K562 (cell line): ENCODE measurements around the gene EIF4G1. TPM values are rescaled to one million over a fixed set of nuclear protein-coding genes. Genes with fewer than 3 reads are reported as not detected.

Experiments
- DPF2 ChIP-seq: fragments of 450-650 bp; IDR thresholded peaks from 2 replicates; pipeline ENCODE4 v1.6.1; 2016
- FOXJ2 ChIP-seq: fragments of 200-800 bp; sonication (Bioruptor generic); IDR thresholded peaks from 2 replicates; pipeline ENCODE4 v1.6.1; 2016; ENCODE audit warnings: missing genetic modification characterization, missing compliant biosample characterization
- LCOR ChIP-seq: sonication (generic); formaldehyde crosslinking; IDR thresholded peaks from 2 replicates; pipeline ENCODE4 v1.8.0; 2022; ENCODE audit warnings: mild to moderate bottlenecking, missing genetic modification reagents
- NFE2 ChIP-seq: IDR thresholded peaks from 2 replicates; pipeline ENCODE4 v1.6.1; 2014; ENCODE audit warnings: antibody characterized with exemption, low read depth
- NR2C2 ChIP-seq, 2 experiments: fragments of 200-800 bp in 1 of 2; sonication (Bioruptor generic) in 1 of 2; sonication (generic) in 1 of 2; formaldehyde crosslinking in 1 of 2; IDR thresholded peaks; 2 replicates each; pipeline versions ENCODE4 v1.6.1 to v1.8.0; 2016 to 2022; ENCODE audit warnings: mild to moderate bottlenecking in 1 of 2, missing compliant biosample characterization in 1 of 2, missing genetic modification characterization in 1 of 2, missing genetic modification reagents in 1 of 2
- NR4A1 ChIP-seq, 2 experiments: fragments of 250-450 bp in 1 of 2; fragments of 450-650 bp in 1 of 2; sonication (Bioruptor Pico) in 1 of 2; IDR thresholded peaks; 2 replicates each; pipeline versions ENCODE4 v1.4.0 to v1.6.1; 2016 to 2020; ENCODE audit warnings: mild to moderate bottlenecking in 2 of 2, missing compliant biosample characterization in 1 of 2, missing genetic modification characterization in 1 of 2, moderate library complexity in 1 of 2
- POLR2AphosphoS2 ChIP-seq: IDR thresholded peaks from 2 replicates; pipeline ENCODE4 v1.6.1; 2012; ENCODE audit warnings: low read length, improper control_type of control experiment
- POLR2AphosphoS5 ChIP-seq: IDR thresholded peaks from 2 replicates; pipeline ENCODE4 v1.6.1; 2011; ENCODE audit warnings: mild to moderate bottlenecking, low read depth, low read length, moderate library complexity; ENCODE audit not compliant: control insufficient read depth, insufficient read depth
- SIX5 ChIP-seq, 2 experiments: IDR thresholded peaks; 2 replicates each; pipeline ENCODE4 v1.6.1; 2011; ENCODE audit warnings: low read length in 2 of 2, borderline replicate concordance in 1 of 2, low read depth in 1 of 2, mild to moderate bottlenecking in 1 of 2, moderate library complexity in 1 of 2; ENCODE audit not compliant: insufficient read depth in 1 of 2
- SMARCC2 ChIP-seq: fragments of 450-650 bp; IDR thresholded peaks from 2 replicates; pipeline ENCODE4 v1.6.1; 2017; ENCODE audit warnings: antibody characterized with exemption, moderate library complexity, mild to moderate bottlenecking, low read depth
- TAF1 ChIP-seq: IDR thresholded peaks from 2 replicates; pipeline ENCODE4 v1.6.1; 2011; ENCODE audit warnings: mild to moderate bottlenecking, low read length, moderate library complexity; ENCODE audit not compliant: insufficient read depth, control insufficient read depth, severe bottlenecking; ENCODE audit errors: extremely low read depth
- TAF9B ChIP-seq: fragments of 450-650 bp; IDR thresholded peaks from 2 replicates; pipeline ENCODE4 v1.6.1; 2018; ENCODE audit warnings: mild to moderate bottlenecking; ENCODE audit not compliant: partially characterized antibody
- TBP ChIP-seq: optimal IDR thresholded peaks from 2 replicates; pipeline ENCODE3; 2011; ENCODE audit warnings: low read depth, low read length, improper control_type of control experiment
- ZNF639 ChIP-seq, 2 experiments: fragments of 200-800 bp in 1 of 2; sonication (Bioruptor generic) in 1 of 2; sonication (generic) in 1 of 2; formaldehyde crosslinking in 1 of 2; IDR thresholded peaks in 1 of 2; conservative IDR thresholded peaks in 1 of 2; 2 replicates each; pipeline versions ENCODE4 v1.5.0 to v1.6.1; 2016 to 2020; ENCODE audit warnings: missing compliant biosample characterization in 1 of 2, missing genetic modification characterization in 1 of 2, missing genetic modification reagents in 1 of 2
- polyA plus RNA-seq, 8 experiments: library from polyadenylated mRNA; depleted of rRNA in 4 of 8; stranded (reverse) in 5 of 8; unstranded in 3 of 8; fragments of >200 nt; fragmentation: Nextera tagmentation in 2 of 8; fragmentation: Illumina TruSeq in 1 of 8; extraction: Ambion mirVana in 2 of 8; extraction: Trizol in 1 of 8; gene quantifications; 2 replicates each; pipeline versions ENCODE4 v1.2.1 to v1.2.3, GENCODE V29; 2011 to 2014; ENCODE audit warnings: inconsistent platforms in 1 of 8, missing spikeins in 1 of 8
- total RNA-seq, 7 experiments: library from RNA; depleted of rRNA in 6 of 7; stranded (reverse); fragments of >200 nt in 6 of 7; fragmentation: Illumina TruSeq in 2 of 7; extraction: Trizol in 2 of 7; gene quantifications; 2 replicates each; pipeline versions ENCODE4 v1.2.1 to v1.2.3, GENCODE V29; 2011 to 2021; ENCODE audit warnings: low replicate concordance in 1 of 7
- TF ChIP-seq, protein P1 (sequence below): fragments of 450-650 bp; IDR thresholded peaks from 2 replicates; pipeline ENCODE4 v1.6.1; 2018; ENCODE audit not compliant: partially characterized antibody
- TF ChIP-seq, protein P2 (sequence below), 2 experiments: fragments of 450-650 bp in 1 of 2; sonication (generic) in 1 of 2; formaldehyde crosslinking in 1 of 2; IDR thresholded peaks in 1 of 2; conservative IDR thresholded peaks in 1 of 2; 2 replicates each; pipeline versions ENCODE4 v1.6.1 to v1.8.1; 2016 to 2023; ENCODE audit warnings: mild to moderate bottlenecking in 2 of 2, moderate library complexity in 2 of 2, inconsistent platforms in 1 of 2, missing genetic modification reagents in 1 of 2

Gene EIF4G1
- total and polyA plus RNA-seq, 9 of the 15 experiments (the other 6 are each of a cell fraction or from before 2014, with no cell fraction given), result 4.6 to 505 (median 155) TPM

DNA sequence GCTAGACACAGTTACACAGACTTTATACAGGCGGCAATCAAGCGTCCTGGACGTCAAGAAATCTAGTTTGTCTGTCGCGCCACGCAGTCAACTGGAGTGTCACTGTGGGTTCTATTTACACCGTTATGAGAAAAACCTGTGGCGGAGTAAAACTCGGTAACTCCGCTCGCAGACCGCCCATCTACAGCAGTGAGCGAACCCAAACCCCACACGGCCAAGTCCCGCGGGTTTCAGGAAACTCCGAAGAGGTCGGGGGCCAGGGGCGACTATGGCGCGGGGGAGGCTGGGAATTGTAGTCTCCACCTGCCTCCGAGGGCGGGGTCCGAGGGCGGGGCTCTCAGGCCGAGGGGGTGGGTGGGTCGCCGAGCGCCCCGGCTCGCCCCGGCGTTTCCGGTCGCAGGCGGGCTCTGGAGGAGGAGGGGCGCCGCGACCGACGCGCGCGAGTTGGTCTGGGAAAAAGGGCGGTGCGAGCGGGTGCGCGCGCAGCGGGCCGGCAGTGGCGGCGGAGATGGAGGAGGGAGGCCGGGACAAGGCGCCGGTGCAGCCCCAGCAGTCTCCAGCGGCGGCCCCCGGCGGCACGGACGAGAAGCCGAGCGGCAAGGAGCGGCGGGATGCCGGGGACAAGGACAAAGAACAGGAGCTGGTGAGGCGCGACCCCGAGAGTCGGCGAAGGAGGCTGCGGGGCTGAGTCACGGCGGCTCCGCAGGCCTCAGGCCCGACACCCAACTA, 15.5 kb upstream of the EIF4G1 start, which contains the start of gene PSMD2 (continued):
- peak; percentile 63 to 68; a peak in 3 of 4 replicates for TF ChIP-seq SIX5 (IDR thresholded peaks at IDR 0.05; ENCODE audit: borderline replicate concordance in 1 of 2, insufficient read depth in 1 of 2, low read depth in 1 of 2, low read length in 2 of 2)
- TF ChIP-seq NR4A1 (CRISPR knock-in tag; IDR thresholded peaks at IDR 0.05), result peak; percentile 73; the same call in 1 of the 2 replicates
- no peak for TF ChIP-seq NR4A1 (tag; IDR thresholded peaks at IDR 0.05)
- 0 out of 2 replicates have a peak, but pooled peaks have one; percentile 23 for TF ChIP-seq SMARCC2
- 0 out of 2 replicates have a peak, but pooled peaks have one; percentile 83 for TF ChIP-seq LCOR (CRISPR knock-in tag)
- TF ChIP-seq NFE2, result peak; percentile 36; the same call in 1 of the 2 replicates
- TF ChIP-seq TBP, result peak; percentile 82
- TF ChIP-seq NR2C2 (CRISPR knock-in tag; IDR thresholded peaks at IDR 0.05), result peak; percentile 93
- TF ChIP-seq NR2C2 (tag; IDR thresholded peaks at IDR 0.05), result peak; percentile 99
- peak; percentile 77 for TF ChIP-seq TAF9B
- peak; percentile 89 for TF ChIP-seq TAF1
- TF ChIP-seq POLR2AphosphoS5, result peak; percentile 78
- TF ChIP-seq, protein P1, sequence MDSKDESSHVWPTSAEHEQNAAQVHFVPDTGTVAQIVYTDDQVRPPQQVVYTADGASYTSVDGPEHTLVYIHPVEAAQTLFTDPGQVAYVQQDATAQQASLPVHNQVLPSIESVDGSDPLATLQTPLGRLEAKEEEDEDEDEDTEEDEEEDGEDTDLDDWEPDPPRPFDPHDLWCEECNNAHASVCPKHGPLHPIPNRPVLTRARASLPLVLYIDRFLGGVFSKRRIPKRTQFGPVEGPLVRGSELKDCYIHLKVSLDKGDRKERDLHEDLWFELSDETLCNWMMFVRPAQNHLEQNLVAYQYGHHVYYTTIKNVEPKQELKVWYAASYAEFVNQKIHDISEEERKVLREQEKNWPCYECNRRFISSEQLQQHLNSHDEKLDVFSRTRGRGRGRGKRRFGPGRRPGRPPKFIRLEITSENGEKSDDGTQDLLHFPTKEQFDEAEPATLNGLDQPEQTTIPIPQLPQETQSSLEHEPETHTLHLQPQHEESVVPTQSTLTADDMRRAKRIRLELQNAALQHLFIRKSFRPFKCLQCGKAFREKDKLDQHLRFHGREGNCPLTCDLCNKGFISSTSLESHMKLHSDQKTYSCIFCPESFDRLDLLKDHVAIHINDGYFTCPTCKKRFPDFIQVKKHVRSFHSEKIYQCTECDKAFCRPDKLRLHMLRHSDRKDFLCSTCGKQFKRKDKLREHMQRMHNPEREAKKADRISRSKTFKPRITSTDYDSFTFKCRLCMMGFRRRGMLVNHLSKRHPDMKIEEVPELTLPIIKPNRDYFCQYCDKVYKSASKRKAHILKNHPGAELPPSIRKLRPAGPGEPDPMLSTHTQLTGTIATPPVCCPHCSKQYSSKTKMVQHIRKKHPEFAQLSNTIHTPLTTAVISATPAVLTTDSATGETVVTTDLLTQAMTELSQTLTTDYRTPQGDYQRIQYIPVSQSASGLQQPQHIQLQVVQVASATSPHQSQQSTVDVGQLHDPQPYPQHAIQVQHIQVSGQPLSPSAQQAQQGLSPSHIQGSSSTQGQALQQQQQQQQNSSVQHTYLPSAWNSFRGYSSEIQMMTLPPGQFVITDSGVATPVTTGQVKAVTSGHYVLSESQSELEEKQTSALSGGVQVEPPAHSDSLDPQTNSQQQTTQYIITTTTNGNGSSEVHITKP, result peak; percentile 74
- TF ChIP-seq FOXJ2 (tag), result peak; percentile 50; the same call in 1 of the 2 replicates
- TF ChIP-seq, protein P2, sequence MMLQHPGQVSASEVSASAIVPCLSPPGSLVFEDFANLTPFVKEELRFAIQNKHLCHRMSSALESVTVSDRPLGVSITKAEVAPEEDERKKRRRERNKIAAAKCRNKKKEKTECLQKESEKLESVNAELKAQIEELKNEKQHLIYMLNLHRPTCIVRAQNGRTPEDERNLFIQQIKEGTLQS (IDR thresholded peaks at IDR 0.05), result no peak
- TF ChIP-seq, protein P2 (CRISPR knock-in tag; conservative IDR thresholded peaks at IDR 0.05), result peak; percentile 57; the same call in 1 of the 2 replicates
- TF ChIP-seq ZNF639 (CRISPR knock-in tag; conservative IDR thresholded peaks at IDR 0.05 in 1 of 2, IDR thresholded peaks at IDR 0.05 in 1 of 2), result peak in 1 of 2 experiments; percentile 98; a peak in 2 of 4 replicates
- TF ChIP-seq DPF2, result 0 out of 2 replicates have a peak, but pooled peaks have one; percentile 4
- peak; percentile 68; the same call in 1 of the 2 replicates for TF ChIP-seq POLR2AphosphoS2
